ENCODE measurements around the gene KLHL24.
"Not testable (repeated sequence)": the region's sequence is repeated elsewhere in the genome, so short reads cannot be mapped to it uniquely, and the experiment has no call there.

Gene KLHL24

GRCh38 chr3:183697123-183697609, 61.7 kb downstream of the KLHL24 start:
- no peak for DNase-seq

GRCh38 chr3:183697610-183698317, 62.3 kb downstream of the KLHL24 start, which contains the start of gene YEATS2:
TSS of gene YEATS2 (plus strand) at chr3:183697797. CDS start at chr3:183715163, 17,366 bp downstream.
- DNase-seq = peak; percentile 48 to 57

- peak; percentile 27 to 32 for DNase-seq
Observed at GRCh38 chr3:183698318-183698751, 62.9 kb downstream of the KLHL24 start.

GRCh38 chr3:183698756-183699155, 63.3 kb downstream of the KLHL24 start:
- DNase-seq = peak in 1 of 2 donors; percentile 36

GRCh38 chr3:183699238-183699947, 64.0 kb downstream of the KLHL24 start:
- no peak for DNase-seq

- DNase-seq = no peak
Observed at GRCh38 chr3:183701744-183702143, 66.3 kb downstream of the KLHL24 start.

- not testable (repeated sequence) for DNase-seq
Observed at GRCh38 chr3:183703892-183704291, 68.5 kb downstream of the KLHL24 start.

GRCh38 chr3:183710231-183710630, 74.8 kb downstream of the KLHL24 start:
- DNase-seq = no peak

GRCh38 chr3:183711516-183711915, 76.1 kb downstream of the KLHL24 start:
- DNase-seq = no peak

GRCh38 chr3:183714622-183715021, 79.2 kb downstream of the KLHL24 start:
- DNase-seq = no peak

- DNase-seq = no peak
Observed at GRCh38 chr3:183718012-183718411, 82.6 kb downstream of the KLHL24 start.

- DNase-seq = no peak
Observed at GRCh38 chr3:183725387-183725786, 90.0 kb downstream of the KLHL24 start.

- no peak for DNase-seq
Observed at GRCh38 chr3:183728204-183728603, 92.8 kb downstream of the KLHL24 start.

GRCh38 chr3:183730361-183730760, 94.9 kb downstream of the KLHL24 start:
- DNase-seq = no peak

- DNase-seq = no peak
Observed at GRCh38 chr3:183731611-183732010, 96.2 kb downstream of the KLHL24 start.

- no peak for DNase-seq
Observed at GRCh38 chr3:183733553-183733952, 98.1 kb downstream of the KLHL24 start.
